ENCODE results near the gene CABP4.

DNA sequence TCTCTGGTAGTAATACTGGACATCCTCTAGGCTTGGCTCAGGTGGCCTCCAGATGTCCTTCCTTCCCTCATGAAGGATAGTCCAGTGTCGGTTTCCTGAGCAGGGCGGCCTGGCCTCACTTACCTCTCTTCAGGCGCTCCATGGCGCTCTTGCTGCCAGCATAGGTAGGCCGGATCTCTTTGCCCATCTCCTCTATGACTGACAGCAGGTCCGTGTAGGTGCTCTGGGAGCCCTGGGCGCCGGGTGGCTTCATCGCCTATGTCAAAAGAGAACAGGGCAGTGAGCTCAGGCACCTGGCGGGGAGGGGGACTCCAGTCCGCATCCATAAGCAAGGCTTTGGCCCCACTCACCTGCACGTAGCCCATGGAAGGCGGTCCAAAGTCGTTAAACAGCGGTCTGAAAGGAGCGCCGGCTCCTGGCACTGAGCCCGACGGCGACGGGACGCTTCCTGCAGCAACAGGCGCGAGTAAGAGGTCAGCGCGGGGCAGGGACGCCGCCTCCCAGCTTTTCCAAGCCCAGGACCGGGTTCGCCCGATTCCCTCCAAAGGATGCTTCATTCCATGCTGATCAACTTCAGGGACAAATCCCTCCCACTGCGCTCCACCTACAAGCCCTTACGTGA is 52.2 kb downstream of the CABP4 start:
- no peak for TF ChIP-seq POLR2AphosphoS5 (IDR thresholded peaks at IDR 0.05; ENCODE audit: insufficient read depth in 1 of 2, low read depth in 1 of 2)
- no peak for TF ChIP-seq POLR2A (IDR thresholded peaks at IDR 0.05)
